ENCODE results near the gene RPL36AL.

RPL36AL gene

GRCh38 chr14:49578141-49578540, 42.3 kb downstream of the RPL36AL start:
- no peak for DNase-seq

- DNase-seq, result no peak
Observed at GRCh38 chr14:49574038-49574437, 46.4 kb downstream of the RPL36AL start.

GRCh38 chr14:49569281-49569680, 51.1 kb downstream of the RPL36AL start:
- no peak for DNase-seq
